Measurements from ENCODE around the gene PRSS8.

Gene PRSS8

DNA sequence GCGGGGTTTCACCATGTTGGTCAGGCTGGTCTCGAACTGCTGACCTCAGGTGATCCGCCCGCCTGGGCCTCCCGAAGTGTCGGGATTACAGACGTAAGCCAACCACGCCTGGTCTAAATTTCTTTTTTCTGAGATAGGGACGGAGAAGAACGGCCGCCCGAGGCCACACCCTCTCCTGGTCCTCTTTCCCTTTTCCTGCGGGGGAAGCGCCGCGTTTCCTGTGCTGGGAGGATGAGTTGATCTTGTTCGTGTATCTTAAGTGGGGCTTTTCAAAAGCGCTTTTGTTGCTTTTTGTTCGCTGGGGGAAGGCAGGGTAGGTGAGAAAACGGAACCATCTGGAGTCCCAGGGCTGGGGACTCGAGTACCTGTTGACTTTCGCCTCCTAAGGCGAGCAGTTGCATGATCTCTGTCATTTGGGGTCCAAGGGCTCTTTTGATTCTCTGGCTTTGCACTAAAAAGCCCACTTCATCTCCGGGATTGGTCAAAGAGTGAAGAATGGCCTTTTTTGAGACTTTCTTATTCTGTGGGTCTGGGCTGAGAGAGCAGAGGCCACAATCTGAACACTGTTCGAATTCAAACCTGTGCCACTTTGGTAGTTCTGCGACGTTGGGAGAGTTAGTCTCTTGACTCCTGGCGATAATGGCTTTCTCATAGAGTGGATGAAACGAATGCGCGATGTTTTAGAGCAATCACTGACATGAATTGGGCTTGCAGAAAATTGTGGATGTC lies 45.7 kb upstream of the PRSS8 start:
- TF ChIP-seq FOXP2 (optimal IDR thresholded peaks at IDR 0.05; ENCODE audit: borderline replicate concordance, extremely low read depth, extremely low read length, insufficient read depth) (no peak), POLR2AphosphoS5 (IDR thresholded peaks at IDR 0.05; ENCODE audit: low read depth, low read length) (no peak), TAF1 (IDR thresholded peaks at IDR 0.05; ENCODE audit: borderline replicate concordance, insufficient read depth, low read length) (no peak), SIN3A (IDR thresholded peaks at IDR 0.05; ENCODE audit: borderline replicate concordance, insufficient read depth, low read length) (peak; percentile 40; the same call in 1 of the 2 replicates)
- TF ChIP-seq, protein P1, sequence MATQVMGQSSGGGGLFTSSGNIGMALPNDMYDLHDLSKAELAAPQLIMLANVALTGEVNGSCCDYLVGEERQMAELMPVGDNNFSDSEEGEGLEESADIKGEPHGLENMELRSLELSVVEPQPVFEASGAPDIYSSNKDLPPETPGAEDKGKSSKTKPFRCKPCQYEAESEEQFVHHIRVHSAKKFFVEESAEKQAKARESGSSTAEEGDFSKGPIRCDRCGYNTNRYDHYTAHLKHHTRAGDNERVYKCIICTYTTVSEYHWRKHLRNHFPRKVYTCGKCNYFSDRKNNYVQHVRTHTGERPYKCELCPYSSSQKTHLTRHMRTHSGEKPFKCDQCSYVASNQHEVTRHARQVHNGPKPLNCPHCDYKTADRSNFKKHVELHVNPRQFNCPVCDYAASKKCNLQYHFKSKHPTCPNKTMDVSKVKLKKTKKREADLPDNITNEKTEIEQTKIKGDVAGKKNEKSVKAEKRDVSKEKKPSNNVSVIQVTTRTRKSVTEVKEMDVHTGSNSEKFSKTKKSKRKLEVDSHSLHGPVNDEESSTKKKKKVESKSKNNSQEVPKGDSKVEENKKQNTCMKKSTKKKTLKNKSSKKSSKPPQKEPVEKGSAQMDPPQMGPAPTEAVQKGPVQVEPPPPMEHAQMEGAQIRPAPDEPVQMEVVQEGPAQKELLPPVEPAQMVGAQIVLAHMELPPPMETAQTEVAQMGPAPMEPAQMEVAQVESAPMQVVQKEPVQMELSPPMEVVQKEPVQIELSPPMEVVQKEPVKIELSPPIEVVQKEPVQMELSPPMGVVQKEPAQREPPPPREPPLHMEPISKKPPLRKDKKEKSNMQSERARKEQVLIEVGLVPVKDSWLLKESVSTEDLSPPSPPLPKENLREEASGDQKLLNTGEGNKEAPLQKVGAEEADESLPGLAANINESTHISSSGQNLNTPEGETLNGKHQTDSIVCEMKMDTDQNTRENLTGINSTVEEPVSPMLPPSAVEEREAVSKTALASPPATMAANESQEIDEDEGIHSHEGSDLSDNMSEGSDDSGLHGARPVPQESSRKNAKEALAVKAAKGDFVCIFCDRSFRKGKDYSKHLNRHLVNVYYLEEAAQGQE (IDR thresholded peaks at IDR 0.05; ENCODE audit: insufficient read depth in 1 of 2, low read depth in 2 of 2, low read length in 2 of 2), result no peak

DNA sequence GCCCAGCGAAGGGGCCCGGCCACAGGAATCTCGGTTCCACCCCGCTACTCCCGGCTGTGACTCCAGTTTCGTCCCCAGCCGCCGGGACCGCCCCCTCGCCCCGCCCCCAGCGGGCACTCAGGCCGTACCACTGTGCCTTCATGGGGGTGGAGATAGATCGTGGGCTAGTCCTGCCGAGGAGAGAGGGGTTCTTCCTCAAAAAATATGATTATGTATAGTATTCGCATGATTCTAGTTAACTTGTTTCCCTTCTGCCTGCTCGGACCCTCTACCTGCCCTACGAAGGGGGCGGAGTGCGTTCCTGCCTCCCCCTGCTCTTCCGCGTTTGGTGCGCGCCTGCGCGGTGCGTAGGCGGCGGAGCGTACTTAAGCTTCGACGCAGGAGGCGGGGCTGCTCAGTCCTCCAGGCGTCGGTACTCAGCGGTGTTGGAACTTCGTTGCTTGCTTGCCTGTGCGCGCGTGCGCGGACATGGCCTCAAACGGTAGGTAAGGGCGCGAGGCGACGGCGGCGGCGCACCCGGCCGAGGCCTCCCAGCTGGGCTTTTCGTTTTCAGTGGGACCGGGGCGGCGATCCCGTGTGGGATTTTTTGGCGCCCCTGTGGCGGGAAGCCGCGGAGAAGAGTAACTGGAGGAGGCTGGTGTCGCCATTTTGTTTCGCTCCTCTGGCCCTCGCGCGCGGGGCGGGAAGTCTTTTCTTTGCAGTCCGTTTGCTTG lies 44.4 kb upstream of the PRSS8 start, which contains the start of gene FUS:
Gene FUS, plus strand, starts transcription at position 393 of the 713 bp plus-strand sequence. Its CDS starts 76 bp downstream, at position 469.
- TF ChIP-seq TAF1 (IDR thresholded peaks at IDR 0.05; ENCODE audit: borderline replicate concordance, insufficient read depth, low read length), result peak; percentile 99
- peak; percentile 100 for TF ChIP-seq POLR2AphosphoS5 (IDR thresholded peaks at IDR 0.05; ENCODE audit: low read depth, low read length)
- peak; percentile 41 for TF ChIP-seq FOXP2 (optimal IDR thresholded peaks at IDR 0.05; ENCODE audit: borderline replicate concordance, extremely low read depth, extremely low read length, insufficient read depth)
- no peak; the same call in 1 of the 2 replicates for TF ChIP-seq SIN3A (IDR thresholded peaks at IDR 0.05; ENCODE audit: borderline replicate concordance, insufficient read depth, low read length)
- TF ChIP-seq, protein P1 (IDR thresholded peaks at IDR 0.05; ENCODE audit: insufficient read depth in 1 of 2, low read depth in 2 of 2, low read length in 2 of 2), result peak; percentile 68 to 72; a peak in 3 of 4 replicates

DNA sequence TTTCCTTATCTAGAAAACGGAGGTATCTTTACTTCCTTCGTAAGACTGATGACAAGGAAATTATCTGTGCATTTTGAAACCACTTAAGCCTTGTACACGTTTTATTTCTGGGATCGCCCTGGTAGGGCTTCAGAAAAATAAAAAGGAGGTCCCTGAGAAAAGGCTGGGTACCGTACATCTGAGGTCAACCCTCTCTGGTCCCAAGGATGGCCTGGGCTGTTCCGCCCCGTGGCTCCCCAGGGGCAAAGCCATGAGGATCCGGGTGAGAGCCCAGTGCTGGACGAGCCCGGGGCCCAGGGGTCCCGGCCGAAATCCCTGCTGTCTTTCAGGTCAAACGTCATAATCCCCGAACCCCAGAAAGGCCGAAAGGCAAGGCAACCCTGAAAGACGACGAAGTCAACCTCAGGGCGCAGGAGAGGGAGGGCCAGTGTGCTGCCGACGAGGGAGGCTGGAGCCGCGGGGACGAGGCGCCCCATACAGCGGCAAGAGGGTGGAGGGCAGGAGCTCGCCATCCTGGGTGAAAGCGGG lies 43.8 kb upstream of the PRSS8 start:
- no peak for TF ChIP-seq FOXP2 (optimal IDR thresholded peaks at IDR 0.05; ENCODE audit: borderline replicate concordance, extremely low read depth, extremely low read length, insufficient read depth)
- TF ChIP-seq, protein P1 (IDR thresholded peaks at IDR 0.05; ENCODE audit: insufficient read depth in 1 of 2, low read depth in 2 of 2, low read length in 2 of 2), result no peak
- TF ChIP-seq SIN3A (IDR thresholded peaks at IDR 0.05; ENCODE audit: borderline replicate concordance, insufficient read depth, low read length), result no peak
- TF ChIP-seq TAF1 (IDR thresholded peaks at IDR 0.05; ENCODE audit: borderline replicate concordance, insufficient read depth, low read length), result no peak
- TF ChIP-seq POLR2AphosphoS5 (IDR thresholded peaks at IDR 0.05; ENCODE audit: low read depth, low read length), result no peak

DNA sequence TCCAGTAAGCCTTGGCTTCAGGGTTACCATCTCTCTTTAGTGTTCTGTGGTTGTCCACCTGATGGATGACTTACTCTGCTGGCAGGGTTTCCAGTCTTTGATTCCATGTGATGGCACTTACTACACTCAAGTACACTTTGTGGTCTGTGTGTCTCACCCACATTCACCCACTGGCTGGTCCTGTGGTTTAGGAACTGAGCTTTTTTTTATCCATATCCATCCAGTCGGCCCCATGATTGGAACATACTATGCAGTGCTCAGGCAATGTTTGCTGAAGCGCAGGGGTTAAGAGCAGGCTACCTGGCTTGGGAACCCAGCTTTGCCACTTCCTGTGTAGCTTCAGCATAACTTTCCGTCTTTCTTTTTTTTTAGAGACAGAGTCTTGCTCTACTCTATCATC lies 41.6 kb upstream of the PRSS8 start:
- TF ChIP-seq FOXP2 (optimal IDR thresholded peaks at IDR 0.05; ENCODE audit: borderline replicate concordance, extremely low read depth, extremely low read length, insufficient read depth) (no peak), POLR2AphosphoS5 (IDR thresholded peaks at IDR 0.05; ENCODE audit: low read depth, low read length) (no peak), TAF1 (IDR thresholded peaks at IDR 0.05; ENCODE audit: borderline replicate concordance, insufficient read depth, low read length) (no peak), SIN3A (IDR thresholded peaks at IDR 0.05; ENCODE audit: borderline replicate concordance, insufficient read depth, low read length) (no peak)
- TF ChIP-seq, protein P1 (IDR thresholded peaks at IDR 0.05; ENCODE audit: insufficient read depth in 1 of 2, low read depth in 2 of 2, low read length in 2 of 2), result no peak

Measured in PFSK-1 (cell line).